SK-N-SH treated with all-trans-retinoic acid at 6 μM for 48 hours (cell line): ENCODE data around the gene DMRTC2.

ENCODE experiments used
- ATAC-seq: fragments of 200-7000 bp; cut with Tn5 transposase; 3 replicates; pipeline ENCODE4 v1.9.1; 2020; ENCODE audit warnings: mild to moderate bottlenecking, moderate library complexity
- ARNTL ChIP-seq: fragments of 450-650 bp; formaldehyde crosslinking; IDR thresholded peaks from 2 replicates; pipeline ENCODE4 v1.5.0; 2020; ENCODE audit warnings: low read depth, mild to moderate bottlenecking, moderate library complexity, borderline replicate concordance
- BACH2 ChIP-seq: fragments of 250-450 bp; sonication (Bioruptor Pico); IDR thresholded peaks from 2 replicates; pipeline ENCODE4 v1.9.0; 2021; ENCODE audit warnings: mild to moderate bottlenecking, borderline replicate concordance
- CREB5 ChIP-seq: fragments of 250-450 bp; sonication (Bioruptor Pico); IDR thresholded peaks from 2 replicates; pipeline ENCODE4 v1.5.1; 2020; ENCODE audit warnings: low read depth, mild to moderate bottlenecking, moderate library complexity
- CSDC2 ChIP-seq: fragments of 250-450 bp; sonication (Bioruptor Pico); IDR thresholded peaks from 2 replicates; pipeline ENCODE4 v1.5.0; 2020; ENCODE audit warnings: mild to moderate bottlenecking, moderate library complexity
- ESRRG ChIP-seq: fragments of 250-450 bp; sonication (Bioruptor Pico); IDR thresholded peaks from 2 replicates; pipeline ENCODE4 v1.6.1; 2021; ENCODE audit warnings: mild to moderate bottlenecking
- GLIS3 ChIP-seq: fragments of 250-450 bp; sonication (Bioruptor Pico); IDR thresholded peaks from 2 replicates; pipeline ENCODE4 v1.5.0; 2020; ENCODE audit warnings: mild to moderate bottlenecking, moderate library complexity
- ISL1 ChIP-seq: fragments of 250-450 bp; sonication (Bioruptor Pico); IDR thresholded peaks from 2 replicates; pipeline ENCODE4 v2.1.2; 2022; ENCODE audit warnings: mild to moderate bottlenecking, moderate library complexity
- OSR1 ChIP-seq: fragments of 250-450 bp; sonication (Bioruptor Pico); IDR thresholded peaks from 2 replicates; pipeline ENCODE4 v1.8.0; 2022; ENCODE audit warnings: moderate library complexity, mild to moderate bottlenecking, inconsistent platforms
- POU6F1 ChIP-seq: fragments of 250-450 bp; sonication (Bioruptor Pico); IDR thresholded peaks from 2 replicates; pipeline ENCODE4 v1.8.0; 2021; ENCODE audit warnings: low read depth, mild to moderate bottlenecking, moderate library complexity, borderline replicate concordance
- PPARA ChIP-seq: fragments of 250-450 bp; sonication (Bioruptor Pico); IDR thresholded peaks from 2 replicates; pipeline ENCODE4 v1.5.0; 2020; ENCODE audit warnings: mild to moderate bottlenecking, borderline replicate concordance
- SNAI2 ChIP-seq: fragments of 250-450 bp; sonication (Bioruptor Pico); IDR thresholded peaks from 2 replicates; pipeline ENCODE4 v1.5.0; 2020; ENCODE audit warnings: mild to moderate bottlenecking, moderate library complexity
- TCF4 ChIP-seq: fragments of 250-450 bp; sonication (Bioruptor Pico); IDR thresholded peaks from 2 replicates; pipeline ENCODE4 v1.8.0; 2021; ENCODE audit warnings: mild to moderate bottlenecking, moderate library complexity, borderline replicate concordance
- ZC3H10 ChIP-seq: fragments of 250-450 bp; sonication (Bioruptor Pico); IDR thresholded peaks from 2 replicates; pipeline ENCODE4 v1.5.1; 2021; ENCODE audit warnings: mild to moderate bottlenecking, moderate library complexity
- ZFP3 ChIP-seq: fragments of 250-450 bp; sonication (Bioruptor Pico); IDR thresholded peaks from 2 replicates; pipeline ENCODE4 v1.5.0; 2020; ENCODE audit warnings: mild to moderate bottlenecking, moderate library complexity
- ZFP30 ChIP-seq: fragments of 450-650 bp; formaldehyde crosslinking; IDR thresholded peaks from 2 replicates; pipeline ENCODE4 v1.5.0; 2022; ENCODE audit warnings: mild to moderate bottlenecking, moderate library complexity
- ZNF565 ChIP-seq: fragments of 450-650 bp; formaldehyde crosslinking; conservative IDR thresholded peaks from 2 replicates; pipeline ENCODE4 v1.5.0; 2020; ENCODE audit warnings: low read depth, mild to moderate bottlenecking, moderate library complexity
- ZNF70 ChIP-seq: fragments of 450-650 bp; formaldehyde crosslinking; IDR thresholded peaks from 2 replicates; pipeline ENCODE4 v1.5.0; 2020; ENCODE audit warnings: mild to moderate bottlenecking, moderate library complexity
- TF ChIP-seq, protein P1 (sequence below): fragments of 250-450 bp; sonication (Bioruptor Pico); IDR thresholded peaks from 2 replicates; pipeline ENCODE4 v1.5.0; 2020; ENCODE audit warnings: mild to moderate bottlenecking, moderate library complexity
- TF ChIP-seq, protein P2 (sequence below): fragments of 250-450 bp; sonication (Bioruptor Pico); IDR thresholded peaks from 2 replicates; pipeline ENCODE4 v1.5.1; 2021; ENCODE audit warnings: mild to moderate bottlenecking, moderate library complexity
- TF ChIP-seq, protein P3 (sequence below): fragments of 250-450 bp; sonication (Bioruptor Pico); IDR thresholded peaks from 2 replicates; pipeline ENCODE4 v1.8.0; 2020; ENCODE audit warnings: mild to moderate bottlenecking, moderate library complexity, borderline replicate concordance

The DMRTC2 gene

DNA sequence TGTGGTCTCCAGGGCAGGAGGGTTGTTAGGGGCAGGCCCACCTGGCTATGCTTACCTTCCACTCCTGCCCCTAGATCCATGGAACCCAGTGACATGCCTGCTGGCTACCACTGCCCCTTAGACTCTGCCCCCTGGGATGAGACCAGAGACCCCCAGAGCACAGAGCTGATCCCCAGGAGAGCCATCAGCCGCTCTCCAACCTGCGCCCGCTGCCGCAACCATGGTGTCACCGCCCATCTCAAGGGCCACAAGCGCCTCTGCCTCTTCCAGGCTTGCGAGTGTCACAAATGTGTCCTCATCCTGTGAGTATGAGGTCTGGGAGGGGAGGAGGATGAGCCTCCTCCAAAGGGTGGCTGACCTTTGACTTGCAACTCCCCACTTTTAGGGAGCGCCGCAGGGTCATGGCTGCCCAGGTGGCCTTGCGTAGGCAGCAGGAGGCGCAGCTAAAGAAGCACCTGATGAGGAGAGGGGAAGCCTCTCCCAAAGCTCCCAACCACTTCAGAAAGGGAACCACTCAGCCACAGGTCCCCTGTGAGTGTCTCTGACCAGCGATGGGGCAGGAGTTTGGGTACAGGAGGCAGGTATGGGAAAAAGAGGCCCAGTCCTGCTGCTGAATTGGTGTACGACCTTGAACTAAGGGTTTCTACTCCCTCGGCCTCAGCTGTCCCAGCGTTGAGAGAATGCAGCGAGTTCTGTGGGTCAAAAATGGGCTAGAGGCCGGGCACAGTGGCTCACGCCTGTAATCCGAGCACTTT is 2.7 kb downstream of the DMRTC2 start (continued):
- TF ChIP-seq PPARA (CRISPR knock-in tag) (no peak), ZFP3 (CRISPR knock-in tag) (no peak), ISL1 (CRISPR knock-in tag) (no peak), ZFP30 (CRISPR knock-in tag) (no peak), ARNTL (CRISPR knock-in tag) (no peak), TCF4 (CRISPR knock-in tag) (no peak), ZC3H10 (CRISPR knock-in tag) (no peak), CSDC2 (no peak), SNAI2 (CRISPR knock-in tag) (no peak), GLIS3 (CRISPR knock-in tag) (no peak), OSR1 (CRISPR knock-in tag) (no peak), POU6F1 (CRISPR knock-in tag) (no peak)

GRCh38 chr19:41848666-41849065 is 3.8 kb downstream of the DMRTC2 start:
- TF ChIP-seq, protein P1, sequence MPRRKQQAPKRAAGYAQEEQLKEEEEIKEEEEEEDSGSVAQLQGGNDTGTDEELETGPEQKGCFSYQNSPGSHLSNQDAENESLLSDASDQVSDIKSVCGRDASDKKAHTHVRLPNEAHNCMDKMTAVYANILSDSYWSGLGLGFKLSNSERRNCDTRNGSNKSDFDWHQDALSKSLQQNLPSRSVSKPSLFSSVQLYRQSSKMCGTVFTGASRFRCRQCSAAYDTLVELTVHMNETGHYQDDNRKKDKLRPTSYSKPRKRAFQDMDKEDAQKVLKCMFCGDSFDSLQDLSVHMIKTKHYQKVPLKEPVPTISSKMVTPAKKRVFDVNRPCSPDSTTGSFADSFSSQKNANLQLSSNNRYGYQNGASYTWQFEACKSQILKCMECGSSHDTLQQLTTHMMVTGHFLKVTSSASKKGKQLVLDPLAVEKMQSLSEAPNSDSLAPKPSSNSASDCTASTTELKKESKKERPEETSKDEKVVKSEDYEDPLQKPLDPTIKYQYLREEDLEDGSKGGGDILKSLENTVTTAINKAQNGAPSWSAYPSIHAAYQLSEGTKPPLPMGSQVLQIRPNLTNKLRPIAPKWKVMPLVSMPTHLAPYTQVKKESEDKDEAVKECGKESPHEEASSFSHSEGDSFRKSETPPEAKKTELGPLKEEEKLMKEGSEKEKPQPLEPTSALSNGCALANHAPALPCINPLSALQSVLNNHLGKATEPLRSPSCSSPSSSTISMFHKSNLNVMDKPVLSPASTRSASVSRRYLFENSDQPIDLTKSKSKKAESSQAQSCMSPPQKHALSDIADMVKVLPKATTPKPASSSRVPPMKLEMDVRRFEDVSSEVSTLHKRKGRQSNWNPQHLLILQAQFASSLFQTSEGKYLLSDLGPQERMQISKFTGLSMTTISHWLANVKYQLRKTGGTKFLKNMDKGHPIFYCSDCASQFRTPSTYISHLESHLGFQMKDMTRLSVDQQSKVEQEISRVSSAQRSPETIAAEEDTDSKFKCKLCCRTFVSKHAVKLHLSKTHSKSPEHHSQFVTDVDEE (CRISPR knock-in tag), result no peak
- TF ChIP-seq ZNF565 (CRISPR knock-in tag) (no peak), CREB5 (CRISPR knock-in tag) (no peak), ZFP3 (CRISPR knock-in tag) (no peak), CSDC2 (no peak), POU6F1 (CRISPR knock-in tag) (no peak), ZFP30 (CRISPR knock-in tag) (no peak), SNAI2 (CRISPR knock-in tag) (no peak), ARNTL (CRISPR knock-in tag) (no peak), BACH2 (no peak)
- TF ChIP-seq, protein P2, sequence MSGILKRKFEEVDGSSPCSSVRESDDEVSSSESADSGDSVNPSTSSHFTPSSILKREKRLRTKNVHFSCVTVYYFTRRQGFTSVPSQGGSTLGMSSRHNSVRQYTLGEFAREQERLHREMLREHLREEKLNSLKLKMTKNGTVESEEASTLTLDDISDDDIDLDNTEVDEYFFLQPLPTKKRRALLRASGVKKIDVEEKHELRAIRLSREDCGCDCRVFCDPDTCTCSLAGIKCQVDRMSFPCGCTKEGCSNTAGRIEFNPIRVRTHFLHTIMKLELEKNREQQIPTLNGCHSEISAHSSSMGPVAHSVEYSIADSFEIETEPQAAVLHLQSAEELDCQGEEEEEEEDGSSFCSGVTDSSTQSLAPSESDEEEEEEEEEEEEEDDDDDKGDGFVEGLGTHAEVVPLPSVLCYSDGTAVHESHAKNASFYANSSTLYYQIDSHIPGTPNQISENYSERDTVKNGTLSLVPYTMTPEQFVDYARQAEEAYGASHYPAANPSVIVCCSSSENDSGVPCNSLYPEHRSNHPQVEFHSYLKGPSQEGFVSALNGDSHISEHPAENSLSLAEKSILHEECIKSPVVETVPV, result no peak
- TF ChIP-seq, protein P3, sequence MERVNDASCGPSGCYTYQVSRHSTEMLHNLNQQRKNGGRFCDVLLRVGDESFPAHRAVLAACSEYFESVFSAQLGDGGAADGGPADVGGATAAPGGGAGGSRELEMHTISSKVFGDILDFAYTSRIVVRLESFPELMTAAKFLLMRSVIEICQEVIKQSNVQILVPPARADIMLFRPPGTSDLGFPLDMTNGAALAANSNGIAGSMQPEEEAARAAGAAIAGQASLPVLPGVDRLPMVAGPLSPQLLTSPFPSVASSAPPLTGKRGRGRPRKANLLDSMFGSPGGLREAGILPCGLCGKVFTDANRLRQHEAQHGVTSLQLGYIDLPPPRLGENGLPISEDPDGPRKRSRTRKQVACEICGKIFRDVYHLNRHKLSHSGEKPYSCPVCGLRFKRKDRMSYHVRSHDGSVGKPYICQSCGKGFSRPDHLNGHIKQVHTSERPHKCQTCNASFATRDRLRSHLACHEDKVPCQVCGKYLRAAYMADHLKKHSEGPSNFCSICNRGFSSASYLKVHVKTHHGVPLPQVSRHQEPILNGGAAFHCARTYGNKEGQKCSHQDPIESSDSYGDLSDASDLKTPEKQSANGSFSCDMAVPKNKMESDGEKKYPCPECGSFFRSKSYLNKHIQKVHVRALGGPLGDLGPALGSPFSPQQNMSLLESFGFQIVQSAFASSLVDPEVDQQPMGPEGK, result no peak
- no peak for ATAC-seq

DNA sequence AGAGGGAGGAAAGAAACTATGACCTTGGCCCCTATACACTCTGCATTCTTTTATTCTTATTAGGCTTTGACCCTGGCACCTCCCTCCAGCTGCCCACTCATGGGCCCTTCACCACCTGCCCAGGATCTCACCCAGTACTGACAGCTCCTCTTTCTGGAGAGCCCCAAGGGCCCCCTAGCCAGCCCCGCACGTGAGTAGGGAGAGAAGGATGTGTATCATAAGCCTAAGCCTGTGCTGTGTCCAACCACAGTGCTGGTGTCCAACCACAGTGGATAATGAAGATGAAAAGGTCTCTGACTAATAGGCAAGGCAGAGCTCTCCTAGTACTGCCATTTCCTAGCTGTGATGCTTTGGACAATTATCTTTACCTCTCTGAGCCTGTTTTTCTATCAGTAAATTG is 4.2 kb downstream of the DMRTC2 start:
- TF ChIP-seq ESRRG (CRISPR knock-in tag), result no peak
- no peak for TF ChIP-seq ZFP3 (CRISPR knock-in tag)
- TF ChIP-seq CSDC2, result no peak
- no peak for TF ChIP-seq GLIS3 (CRISPR knock-in tag)
- TF ChIP-seq POU6F1 (CRISPR knock-in tag), result no peak
- TF ChIP-seq, protein P3, result no peak
- TF ChIP-seq ZC3H10 (CRISPR knock-in tag), result no peak
- TF ChIP-seq ZNF70 (CRISPR knock-in tag), result no peak
- no peak for TF ChIP-seq ISL1 (CRISPR knock-in tag)
- no peak for TF ChIP-seq BACH2
- no peak for TF ChIP-seq ZNF565 (CRISPR knock-in tag)
- no peak for TF ChIP-seq TCF4 (CRISPR knock-in tag)
- no peak for ATAC-seq
